Mammary epithelial cell (primary cell): ENCODE data around the gene SRRM4.

ENCODE experiments used
- CTCF ChIP-seq, 2 donors: IDR thresholded peaks in 1 of 2; conservative IDR thresholded peaks in 1 of 2; 2 replicates each; pipeline ENCODE4 v1.5.1; 2011 to 2012; ENCODE audit warnings: inconsistent platforms in 2 of 2, low read length in 2 of 2, mild to moderate bottlenecking in 2 of 2, control low read depth in 1 of 2, low read depth in 1 of 2; ENCODE audit not compliant: insufficient read depth in 1 of 2; ENCODE audit errors: extremely low read depth in 1 of 2
- EZH2 ChIP-seq: IDR thresholded peaks from 2 replicates; pipeline ENCODE4 v1.6.1; 2012; ENCODE audit warnings: low read length, inconsistent platforms, borderline replicate concordance

GRCh38 chr12:118982984-118983761 is 1.8 kb downstream of the SRRM4 start:
- TF ChIP-seq CTCF (conservative IDR thresholded peaks at IDR 0.05 in 1 of 2, IDR thresholded peaks at IDR 0.05 in 1 of 2; ENCODE audit: extremely low read depth in 1 of 2, insufficient read depth in 1 of 2, low read depth in 1 of 2, low read length in 2 of 2) (no peak), EZH2 (no peak)
